NCI-H1417 treated with DMSO at 0.1 percent for 48 hours (cell line): ENCODE data around the gene PTPRA.
"Not testable (repeated sequence)": the region's sequence is repeated elsewhere in the genome, so short reads cannot be mapped to it uniquely, and the experiment has no call there.

ENCODE experiments used
- DNase-seq: peaks from one replicate; lab custom pipeline; 2025; lab: John Stamatoyannopoulos, UW

The PTPRA gene, protein sequence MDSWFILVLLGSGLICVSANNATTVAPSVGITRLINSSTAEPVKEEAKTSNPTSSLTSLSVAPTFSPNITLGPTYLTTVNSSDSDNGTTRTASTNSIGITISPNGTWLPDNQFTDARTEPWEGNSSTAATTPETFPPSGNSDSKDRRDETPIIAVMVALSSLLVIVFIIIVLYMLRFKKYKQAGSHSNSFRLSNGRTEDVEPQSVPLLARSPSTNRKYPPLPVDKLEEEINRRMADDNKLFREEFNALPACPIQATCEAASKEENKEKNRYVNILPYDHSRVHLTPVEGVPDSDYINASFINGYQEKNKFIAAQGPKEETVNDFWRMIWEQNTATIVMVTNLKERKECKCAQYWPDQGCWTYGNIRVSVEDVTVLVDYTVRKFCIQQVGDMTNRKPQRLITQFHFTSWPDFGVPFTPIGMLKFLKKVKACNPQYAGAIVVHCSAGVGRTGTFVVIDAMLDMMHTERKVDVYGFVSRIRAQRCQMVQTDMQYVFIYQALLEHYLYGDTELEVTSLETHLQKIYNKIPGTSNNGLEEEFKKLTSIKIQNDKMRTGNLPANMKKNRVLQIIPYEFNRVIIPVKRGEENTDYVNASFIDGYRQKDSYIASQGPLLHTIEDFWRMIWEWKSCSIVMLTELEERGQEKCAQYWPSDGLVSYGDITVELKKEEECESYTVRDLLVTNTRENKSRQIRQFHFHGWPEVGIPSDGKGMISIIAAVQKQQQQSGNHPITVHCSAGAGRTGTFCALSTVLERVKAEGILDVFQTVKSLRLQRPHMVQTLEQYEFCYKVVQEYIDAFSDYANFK

DNA sequence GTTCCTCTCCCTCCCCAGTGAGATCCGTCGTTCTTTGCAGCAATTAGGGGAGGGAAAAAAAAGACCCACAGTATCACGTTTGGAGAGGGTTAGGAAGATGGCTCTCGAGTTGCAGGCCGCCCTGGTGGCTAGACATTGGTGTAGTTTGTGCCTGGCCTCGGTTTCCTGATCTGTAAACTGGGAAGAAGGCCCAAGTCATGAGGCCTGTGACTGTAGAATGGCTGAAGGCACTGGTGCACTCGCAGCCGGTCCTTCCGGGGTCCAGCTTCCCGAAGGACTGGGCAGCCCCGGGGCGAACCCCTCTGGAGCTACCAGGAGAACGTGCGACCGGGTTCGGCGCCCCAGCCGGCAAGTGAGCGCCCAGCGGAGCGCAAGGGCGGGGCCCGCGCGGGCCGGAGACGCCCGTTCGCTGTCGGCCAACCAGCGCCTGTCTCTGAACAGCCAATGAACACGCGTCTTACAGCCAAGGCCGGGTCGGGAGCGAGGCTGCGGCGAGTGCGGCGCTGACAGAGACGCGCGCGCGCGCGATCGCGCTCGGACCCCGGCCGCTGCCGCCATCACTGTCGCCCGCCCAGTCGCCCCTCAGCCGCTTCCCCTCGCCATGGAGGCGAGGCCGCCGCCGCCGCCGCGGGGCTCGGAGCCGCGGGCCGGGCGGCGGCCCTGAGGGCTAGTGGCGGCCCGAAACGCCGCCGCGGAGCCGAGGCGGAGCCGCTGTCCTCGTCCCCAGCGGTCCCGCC is at the start of gene PTPRA:
PTPRA (plus strand) TSS at position 472 of the 737 bp plus-strand sequence. CDS start 90,797 bp downstream, outside the sequence.
- peak; percentile 62 for DNase-seq

DNA sequence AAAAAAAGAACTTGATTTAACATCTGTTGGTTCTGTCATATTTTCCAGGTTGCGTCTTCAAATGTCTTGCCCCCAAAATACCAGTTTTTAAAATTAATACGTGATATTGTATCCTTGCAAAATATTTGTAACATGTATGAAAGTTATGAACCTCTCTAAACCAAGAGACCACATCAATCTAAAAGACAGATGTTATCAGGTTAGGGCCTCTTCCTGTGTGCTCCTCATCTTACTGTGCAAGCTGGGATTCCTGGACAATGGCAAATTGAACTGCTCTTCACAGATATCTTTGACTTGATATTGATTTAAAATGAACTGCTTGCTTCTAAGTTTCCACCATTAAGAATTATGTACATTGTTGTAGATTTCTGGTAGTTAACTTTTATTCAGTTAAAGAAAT is 47.5 kb upstream of the PTPRA start:
- DNase-seq, result no peak

DNA sequence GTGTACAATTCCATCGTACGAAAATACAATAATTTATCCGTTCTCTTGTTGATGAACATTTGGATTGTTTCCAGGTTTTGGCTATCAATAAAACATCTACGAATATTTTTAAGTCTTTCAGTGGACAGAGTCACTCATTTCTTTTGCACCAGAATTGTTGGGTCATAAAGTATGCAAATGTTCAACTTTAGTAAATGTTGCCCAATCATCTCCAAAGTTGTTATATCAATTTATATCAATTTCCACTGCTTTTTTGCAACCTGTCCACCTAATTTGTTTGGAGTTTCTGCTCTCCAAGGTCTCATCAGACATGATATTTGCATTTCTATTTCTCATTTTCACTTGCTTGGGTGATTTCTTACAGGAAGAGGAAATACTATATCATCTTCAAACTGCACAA is 46.6 kb upstream of the PTPRA start:
- no peak for DNase-seq

DNA sequence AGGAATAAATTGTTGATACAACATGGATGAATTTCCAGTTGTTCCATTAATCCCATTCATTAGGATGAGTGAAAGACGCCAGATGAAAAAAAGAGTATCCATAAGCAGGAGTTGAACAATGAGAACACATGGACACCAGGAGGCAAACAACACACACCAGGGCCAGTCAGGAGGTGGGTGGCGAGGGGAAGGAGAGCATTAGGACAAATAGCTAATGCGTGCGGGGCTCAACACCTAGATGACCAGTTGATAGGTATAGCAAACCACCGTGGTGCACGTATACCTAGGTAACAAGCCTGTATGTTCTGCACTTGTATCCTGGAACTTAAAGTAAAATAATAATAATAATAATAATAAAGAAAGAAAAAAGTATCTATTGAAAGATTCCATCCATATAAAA is 43.9 kb upstream of the PTPRA start:
- no peak for DNase-seq

DNA sequence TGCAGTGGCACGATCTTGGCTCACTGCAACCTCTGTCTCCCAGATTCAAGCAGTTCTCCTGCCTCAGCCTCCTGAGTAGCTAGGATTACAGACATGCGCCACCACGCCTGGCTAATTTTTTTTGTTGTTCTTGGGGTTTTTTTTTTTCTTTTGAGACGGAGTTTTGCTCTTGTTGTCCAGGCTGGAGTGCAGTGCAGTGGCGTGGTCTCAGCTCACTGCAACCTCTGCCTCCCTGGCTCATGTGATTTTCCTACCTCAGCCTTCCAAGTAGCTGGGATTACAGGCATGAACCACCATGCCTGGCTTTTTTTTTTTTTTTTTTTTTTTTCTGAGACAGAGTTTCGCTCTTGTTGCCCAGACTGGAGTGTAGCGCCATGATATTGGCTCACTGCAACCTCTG is 42.1 kb upstream of the PTPRA start:
- DNase-seq, result not testable (repeated sequence)

DNA sequence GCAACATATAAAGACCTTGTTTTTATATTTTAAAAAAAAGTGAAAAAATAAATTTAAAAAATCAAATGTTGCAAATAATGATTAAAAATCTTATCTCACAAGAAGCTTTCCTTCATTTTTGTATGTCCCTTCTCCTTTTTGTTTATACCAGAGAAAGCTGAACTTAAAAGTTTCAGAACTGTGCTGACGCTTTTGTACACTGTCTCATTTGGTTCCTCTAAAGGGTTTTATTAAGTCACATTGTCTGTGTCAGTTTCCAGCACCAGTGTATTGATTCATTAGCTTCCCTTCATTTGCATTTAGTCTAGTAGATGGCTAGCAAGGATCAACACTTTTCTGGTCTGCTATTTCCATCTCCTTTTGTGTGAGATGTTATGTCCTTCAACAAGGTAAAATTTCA is 39.5 kb upstream of the PTPRA start:
- no peak for DNase-seq

DNA sequence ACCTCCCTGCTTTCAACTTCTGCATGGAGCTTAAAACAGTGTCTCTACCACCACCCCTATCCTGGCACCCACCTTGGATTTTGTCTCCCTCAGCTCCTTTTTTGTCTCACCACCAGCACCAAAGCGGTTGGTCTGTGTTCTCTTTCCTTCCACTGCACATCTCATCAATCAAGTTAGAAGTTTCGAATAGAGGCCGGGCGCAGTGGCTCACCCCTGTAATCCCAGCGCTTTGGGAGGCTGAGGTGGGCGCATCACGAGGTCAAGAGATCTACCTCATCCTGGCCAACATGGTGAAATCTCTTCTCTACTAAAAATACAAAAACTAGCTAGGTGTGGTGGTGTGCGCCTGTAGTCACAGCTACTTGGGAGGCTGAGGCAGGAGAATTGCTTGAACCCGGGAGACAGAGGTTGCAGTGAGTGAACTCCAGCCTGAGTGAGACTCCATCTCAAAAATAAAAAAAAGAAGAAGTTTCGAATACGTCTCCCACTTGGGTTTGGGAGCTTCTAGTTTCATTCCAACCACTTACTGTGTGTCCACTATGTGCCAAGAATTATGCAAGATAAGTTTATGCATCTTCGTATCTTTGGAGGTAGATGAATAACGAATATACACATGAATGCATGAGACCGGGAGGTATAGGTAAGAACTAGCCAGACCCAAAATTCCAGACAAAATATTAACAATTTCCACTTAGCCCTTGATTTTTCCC is 38.7 kb upstream of the PTPRA start:
- DNase-seq, result no peak

DNA sequence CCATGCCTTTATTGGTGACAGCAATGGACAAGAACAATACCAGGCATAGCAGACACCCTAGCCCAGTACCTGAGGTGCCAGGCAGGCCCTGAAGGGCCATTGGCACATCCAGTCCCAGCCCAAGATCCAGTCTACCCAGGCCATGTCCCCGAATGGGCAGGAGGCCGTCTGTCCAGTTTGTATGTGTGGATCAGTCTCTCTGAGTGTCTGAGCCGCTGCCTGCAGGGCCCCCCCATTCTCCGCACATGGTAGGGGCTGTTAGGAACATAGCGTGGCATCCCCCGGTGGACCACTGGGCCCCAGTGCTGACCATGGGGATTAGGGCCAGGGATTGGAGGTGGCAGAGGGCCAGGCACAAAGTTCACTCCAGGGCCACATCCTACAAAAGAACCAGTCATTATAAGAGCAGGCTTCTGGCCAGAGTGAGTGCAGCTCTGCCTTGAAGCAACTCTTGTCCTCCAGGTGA is 37.9 kb upstream of the PTPRA start:
- no peak for DNase-seq

DNA sequence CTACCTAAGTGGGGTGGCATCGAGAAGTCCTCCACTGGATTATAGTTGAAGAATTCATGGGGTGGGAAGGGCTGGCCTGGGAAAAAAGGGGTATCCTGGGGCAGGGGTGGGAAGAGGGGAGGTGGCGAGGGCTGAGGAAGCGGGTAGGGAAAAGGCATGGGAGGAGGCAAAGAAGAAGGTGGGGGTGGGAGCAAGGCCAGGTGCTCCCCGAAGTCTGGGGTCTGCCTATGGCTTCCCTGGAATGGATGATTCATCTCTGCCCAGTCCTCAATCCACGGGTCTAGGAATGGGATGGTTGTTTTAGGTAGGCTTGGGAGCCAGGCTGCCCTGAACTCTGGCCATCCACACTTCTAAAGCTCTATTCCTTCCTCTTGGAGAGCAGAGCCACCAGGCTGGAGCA is 37.2 kb upstream of the PTPRA start:
- no peak for DNase-seq

DNA sequence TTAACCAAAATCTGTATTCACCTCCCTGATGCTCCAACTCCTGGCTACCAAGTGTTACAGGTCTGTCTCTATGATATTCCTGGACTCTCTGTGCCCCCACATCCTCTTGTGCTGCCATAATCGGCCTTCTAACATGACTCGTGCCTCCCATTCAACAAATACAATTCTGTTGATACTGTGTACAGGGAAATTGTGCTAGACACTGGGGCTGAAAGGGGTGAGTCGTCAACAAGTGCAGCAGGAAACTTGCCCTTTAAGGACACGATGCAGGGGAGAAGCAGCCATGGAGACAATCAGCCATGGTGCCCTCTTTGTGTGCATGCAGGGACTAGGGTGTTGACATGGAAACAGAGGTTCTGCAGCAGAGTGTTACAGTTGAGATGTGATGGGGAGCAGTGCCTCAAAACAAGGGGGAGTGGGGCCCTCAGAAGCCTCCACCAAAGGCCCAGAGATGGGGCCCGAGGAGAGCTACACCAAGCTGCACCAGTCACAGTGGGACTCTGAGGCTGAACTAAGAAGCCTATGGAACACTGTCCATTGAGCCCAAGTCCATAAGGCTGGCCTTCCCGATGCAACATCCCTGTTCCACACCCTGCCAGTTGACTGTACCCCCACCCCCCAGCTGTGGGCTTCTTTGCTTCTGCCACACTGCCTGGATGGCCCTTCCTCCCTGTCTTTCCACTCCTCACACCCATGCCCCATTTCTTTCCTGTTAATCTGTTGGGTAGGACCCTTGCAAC is 35.9 kb upstream of the PTPRA start:
- no peak for DNase-seq

DNA sequence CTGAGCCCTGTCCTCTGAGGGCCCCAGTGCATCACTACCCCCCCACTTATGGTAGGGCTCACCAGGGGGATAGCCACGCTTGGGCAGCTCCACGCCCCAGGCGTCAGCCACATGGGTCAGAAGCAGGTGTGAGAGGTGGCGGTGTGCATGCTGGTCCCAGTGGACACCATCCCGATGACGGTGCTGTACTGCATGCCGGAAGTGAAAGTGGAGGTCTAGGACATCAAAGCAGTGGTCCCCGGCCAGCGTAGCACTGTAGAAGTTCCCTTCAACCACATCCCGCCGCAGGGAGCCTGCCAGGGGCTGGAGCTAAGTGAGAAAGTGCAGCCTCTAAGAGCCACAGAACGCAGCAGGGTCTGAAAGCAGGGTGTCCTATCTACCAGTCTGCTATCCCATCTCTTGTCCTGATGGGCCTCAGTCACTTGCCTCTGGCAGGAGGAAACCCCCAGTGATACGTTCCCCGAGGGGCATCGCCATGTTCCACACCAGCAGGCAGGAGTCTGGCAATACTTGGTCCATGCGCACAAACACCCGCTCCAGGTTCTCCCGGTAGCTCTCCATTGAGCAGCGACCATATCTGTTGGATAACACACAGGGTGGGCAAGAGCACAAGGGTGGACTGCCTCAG is 35.0 kb upstream of the PTPRA start:
- no peak for DNase-seq

DNA sequence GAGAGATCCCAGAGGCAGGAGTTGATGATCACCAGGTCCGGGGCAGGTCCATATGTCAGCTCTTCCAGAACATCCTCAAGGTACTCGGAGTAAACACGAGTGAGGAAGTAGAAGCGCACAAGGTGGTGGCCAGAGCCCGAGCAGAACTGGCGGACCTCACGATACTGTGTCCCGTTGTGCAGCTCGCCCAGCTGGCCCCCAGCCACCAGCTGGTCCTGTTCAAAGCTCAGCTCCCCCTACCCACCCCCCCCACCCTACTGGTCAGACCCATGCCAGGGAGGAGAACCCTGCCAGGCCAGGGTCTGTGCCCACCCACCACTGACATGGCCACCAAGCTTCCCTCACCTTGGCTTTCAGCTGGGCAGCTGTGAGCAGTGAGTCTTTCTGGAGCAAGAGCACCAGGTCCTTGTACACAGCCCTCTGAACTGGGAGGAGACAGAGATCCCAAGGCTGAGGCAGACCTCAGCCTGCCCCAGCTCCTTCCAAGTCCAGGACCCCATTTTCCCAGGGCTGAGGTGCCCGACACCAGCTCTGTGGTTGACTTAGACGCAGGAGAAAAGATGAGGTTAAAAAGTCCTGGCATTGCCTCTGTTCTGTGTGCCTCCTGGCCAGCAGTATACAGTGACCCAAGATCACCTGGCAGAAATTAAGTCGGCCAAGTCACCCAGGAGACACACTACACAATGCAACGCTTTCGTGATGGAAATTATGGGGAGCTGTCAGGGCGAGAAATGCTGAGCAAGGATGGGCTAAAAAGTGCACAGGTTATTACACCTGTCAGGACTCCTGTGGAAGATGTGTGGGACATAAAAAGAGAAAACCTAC is 34.2 kb upstream of the PTPRA start:
- no peak for DNase-seq

DNA sequence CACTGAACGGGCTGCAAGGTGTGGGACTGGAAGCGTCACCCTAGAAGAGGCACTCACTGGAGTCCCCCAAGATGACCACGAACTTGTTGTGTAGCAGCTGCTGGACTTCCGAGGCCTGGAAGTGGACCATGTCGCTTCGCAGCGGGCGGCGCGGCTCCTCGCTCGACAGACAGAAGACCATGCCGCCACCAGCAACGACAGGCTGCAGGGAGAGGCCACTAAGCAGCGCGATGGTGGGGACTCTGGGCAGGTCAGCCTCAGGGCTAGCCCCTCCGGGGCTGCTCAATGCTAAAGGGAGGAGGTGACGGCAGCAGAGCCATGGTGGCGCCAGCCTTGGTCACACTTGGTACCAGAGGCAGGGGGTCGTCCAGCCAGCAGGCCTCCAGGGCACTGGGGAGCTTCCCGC is 33.5 kb upstream of the PTPRA start:
- DNase-seq, result no peak

DNA sequence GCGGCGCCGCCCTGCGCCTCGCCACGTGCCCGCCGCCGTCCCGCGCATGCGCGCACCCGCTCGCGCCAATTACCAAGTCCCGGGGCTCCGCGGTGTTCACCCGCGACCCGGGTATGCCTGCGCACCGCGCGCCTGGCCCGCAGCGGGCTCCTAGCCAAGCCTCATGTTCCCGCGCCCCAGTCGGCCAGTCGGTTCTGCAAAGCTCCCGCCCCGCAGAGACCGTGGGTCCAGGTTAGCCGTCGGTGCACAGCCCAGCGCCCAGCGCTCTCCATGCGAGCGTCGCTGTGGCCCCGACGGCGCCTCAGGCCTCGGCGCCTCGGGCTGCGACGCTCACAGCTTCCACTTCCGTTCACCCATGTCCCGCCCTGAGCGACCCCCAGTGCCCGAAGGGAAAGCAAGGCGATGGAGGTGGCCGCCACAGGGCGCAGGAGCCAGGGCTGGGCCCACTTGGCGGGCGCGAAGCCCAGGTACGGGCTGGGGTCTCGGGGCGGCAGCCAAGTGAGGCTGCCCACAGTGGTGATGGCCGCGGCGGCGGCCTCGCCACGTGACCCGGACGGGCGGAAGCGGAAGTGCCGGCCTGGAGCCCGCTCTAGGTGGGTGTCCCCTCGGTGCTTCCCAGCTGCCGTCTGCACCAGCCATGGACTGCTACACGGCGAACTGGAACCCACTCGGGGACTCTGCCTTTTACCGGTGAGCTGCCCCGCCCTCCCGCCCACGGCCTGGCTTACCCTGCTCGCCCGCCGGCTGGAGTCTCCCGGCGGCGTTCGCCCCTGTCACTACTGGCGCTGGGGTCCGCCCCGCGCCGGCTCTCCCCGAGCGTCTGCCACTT is 32.9 kb upstream of the PTPRA start, which contains the start of the genes PCED1A and VPS16:
PCED1A (minus strand) TSS at position 518 of the 829 bp plus-strand sequence. CDS start 743 bp downstream, outside the sequence.
VPS16 (plus strand) TSS at position 608 of the 829 bp plus-strand sequence; CDS start at position 638, 30 bp downstream.
- DNase-seq, result peak; percentile 44

DNA sequence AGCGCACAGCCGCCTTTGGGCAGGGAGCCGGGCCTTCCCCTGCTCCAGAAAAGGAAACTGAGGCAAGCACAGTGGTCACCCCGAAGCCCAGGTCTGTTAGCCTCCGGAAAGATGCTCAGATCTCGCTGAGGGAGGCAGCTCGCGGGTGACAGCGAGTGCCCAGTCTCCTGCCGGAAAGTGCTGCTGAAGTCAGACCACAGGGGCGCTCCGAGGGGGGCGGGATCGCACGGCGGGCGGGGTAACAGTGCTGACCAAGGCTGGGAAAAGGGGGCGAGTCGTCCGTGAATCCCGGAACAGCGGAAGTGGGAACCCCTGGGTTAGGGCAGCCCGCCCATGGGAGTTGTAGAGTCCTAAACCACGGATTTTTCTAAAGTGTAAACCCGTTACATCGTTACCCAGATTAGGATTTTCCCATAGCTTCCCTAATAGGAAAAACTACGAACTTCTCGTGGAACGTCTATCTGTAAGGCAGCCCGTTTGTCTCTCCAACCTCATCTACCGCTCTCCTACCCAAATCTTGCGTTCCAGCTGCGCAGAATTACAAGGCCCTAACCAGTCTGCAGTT is 32.2 kb upstream of the PTPRA start:
- DNase-seq, result no peak

DNA sequence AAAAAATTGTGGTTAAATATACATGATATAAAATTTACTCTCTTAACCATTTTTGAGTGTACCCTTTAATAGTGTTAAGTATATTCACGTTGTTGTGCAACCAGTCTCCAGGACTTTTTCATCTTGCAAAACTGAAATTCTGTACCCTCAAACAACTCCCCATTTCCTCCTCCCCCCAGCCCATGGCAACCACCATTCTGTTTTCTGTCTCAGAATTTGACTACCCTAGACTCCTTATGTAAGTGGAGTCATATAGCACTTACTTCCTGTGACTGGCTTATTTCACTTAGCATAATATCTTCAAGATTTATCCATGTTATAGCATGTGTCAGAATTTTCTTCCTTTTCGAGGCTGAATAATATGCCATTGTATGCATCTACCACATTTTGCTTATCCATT is 27.7 kb upstream of the PTPRA start:
- DNase-seq, result no peak

DNA sequence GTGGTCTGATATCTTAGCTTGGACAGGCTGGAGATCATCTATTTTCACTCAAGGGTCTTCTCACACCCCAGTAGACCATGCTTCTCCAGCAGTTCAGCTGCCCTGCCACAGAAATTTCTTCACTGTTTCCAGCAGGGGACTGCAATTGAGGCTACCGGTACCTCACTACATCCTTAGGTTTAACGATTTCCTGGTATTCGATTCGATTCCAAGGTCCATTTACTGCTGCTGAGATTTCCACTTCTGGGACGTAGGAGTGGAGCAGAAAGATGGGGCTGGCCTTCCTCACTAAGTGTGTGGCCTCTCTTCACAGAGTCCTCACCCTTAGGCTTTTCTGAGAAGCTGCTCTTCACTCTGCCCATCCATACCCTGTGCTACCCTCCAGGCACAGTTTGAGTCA is 26.6 kb upstream of the PTPRA start:
- no peak for DNase-seq

DNA sequence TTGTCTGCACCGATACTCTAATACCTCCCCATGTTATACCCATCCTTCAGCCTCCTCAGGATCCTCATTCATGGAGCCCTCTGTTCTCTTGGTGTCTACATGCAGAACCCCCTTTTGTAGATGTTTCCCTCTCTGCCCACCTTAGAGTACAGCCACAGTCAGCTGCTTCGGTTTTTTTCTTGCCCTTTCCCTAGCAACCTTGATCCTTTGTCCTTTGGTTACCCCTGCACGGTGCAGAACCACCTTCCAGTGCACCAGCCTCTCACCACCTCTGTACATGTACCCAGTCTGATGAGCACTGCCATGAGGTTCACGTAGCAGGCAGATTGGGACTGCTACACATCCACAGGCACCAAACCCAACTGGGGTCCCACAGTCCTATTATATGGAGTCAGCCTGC is 25.5 kb upstream of the PTPRA start:
- no peak for DNase-seq
